SK-N-SH (cell line): ENCODE results near the gene IFI6. TPM values are rescaled to one million over a fixed set of nuclear protein-coding genes. Genes with fewer than 3 reads are reported as not detected.

ENCODE experiments used
- CTCF ChIA-PET: fragments of 300-600, 350-600 bp; formaldehyde crosslinking; extraction: SDS; loops from one replicate; lab custom pipeline; 2021; lab: Yijun Ruan, JAX
- POLR2A ChIA-PET: fragments of 350-600 bp; sonication (Branson Sonifier 250); formaldehyde crosslinking; extraction: SDS; loops from one replicate; lab custom pipeline; 2020; ENCODE audit warnings: antibody characterized with exemption, inconsistent platforms; lab: Yijun Ruan, JAX
- DNase-seq: peaks from one replicate; pipeline ENCODE4 v3.0.0; 2012
- H2AFZ ChIP-seq: fragments of 200-600 bp; sonication (generic); 2 replicates; pipeline ENCODE4 v1.8.1; 2016; ENCODE audit warnings: antibody characterized with exemption, mild to moderate bottlenecking, low read depth
- H3F3A ChIP-seq: fragments of 200-600 bp; sonication (generic); replicated peaks from 2 replicates; pipeline ENCODE3; 2016; ENCODE audit warnings: antibody characterized with exemption, mild to moderate bottlenecking; ENCODE audit not compliant: insufficient read depth
- H3K27ac ChIP-seq, 2 experiments: fragments of 200-500 bp in 1 of 2; fragments of 200-600 bp in 1 of 2; sonication (Bioruptor generic) in 1 of 2; sonication (generic), shearing (Covaris generic) in 1 of 2; 2 replicates each; pipeline versions ENCODE4 v1.5.1 to v1.6.1; 2014 to 2016; ENCODE audit warnings: low read depth in 2 of 2, inconsistent platforms in 1 of 2, low read length in 1 of 2, mild to moderate bottlenecking in 1 of 2, mixed read lengths in 1 of 2
- H3K27me3 ChIP-seq: fragments of 200-600 bp; sonication (generic), shearing (Covaris generic); 2 replicates; pipeline ENCODE4 v1.6.1; 2016; ENCODE audit warnings: mixed run types; ENCODE audit not compliant: insufficient read depth
- H3K36me3 ChIP-seq, 2 experiments: fragments of 200-500 bp in 1 of 2; fragments of 200-600 bp in 1 of 2; sonication (Bioruptor generic) in 1 of 2; sonication (generic) in 1 of 2; replicated peaks in 1 of 2; 2 replicates each; pipeline versions ENCODE3 to v1.5.1; 2014 to 2016; ENCODE audit warnings: low read length in 1 of 2, mild to moderate bottlenecking in 1 of 2; ENCODE audit not compliant: insufficient read depth in 2 of 2, control insufficient read depth in 1 of 2
- H3K4me1 ChIP-seq, 2 experiments: fragments of 200-500 bp in 1 of 2; fragments of 200-600 bp in 1 of 2; sonication (Bioruptor generic) in 1 of 2; sonication (generic), shearing (Covaris generic) in 1 of 2; 2 replicates each; pipeline versions ENCODE4 v1.5.1 to v1.6.1; 2014 to 2016; ENCODE audit warnings: low read depth in 1 of 2, low read length in 1 of 2, mixed run types in 1 of 2; ENCODE audit not compliant: insufficient read depth in 2 of 2, control insufficient read depth in 1 of 2
- H3K4me2 ChIP-seq: fragments of 200-600 bp; sonication (generic), shearing (Covaris generic); 2 replicates; pipeline ENCODE4 v1.6.1; 2017; ENCODE audit warnings: mixed run types
- H3K4me3 ChIP-seq, 2 experiments: fragments of 200-500 bp in 1 of 2; fragments of 200-600 bp in 1 of 2; sonication (Bioruptor generic) in 1 of 2; sonication (generic), shearing (Covaris generic) in 1 of 2; 2 replicates each; pipeline versions ENCODE4 v1.5.1 to v1.8.1; 2014 to 2016; ENCODE audit warnings: low read depth in 2 of 2, inconsistent platforms in 1 of 2, low read length in 1 of 2, mild to moderate bottlenecking in 1 of 2, mixed read lengths in 1 of 2, moderate library complexity in 1 of 2
- H3K79me2 ChIP-seq: fragments of 200-600 bp; sonication (generic); 2 replicates; pipeline ENCODE4 v1.8.1; 2017; ENCODE audit warnings: mild to moderate bottlenecking; ENCODE audit not compliant: insufficient read depth
- H3K9ac ChIP-seq: fragments of 200-600 bp; sonication (generic); 2 replicates; pipeline ENCODE4 v1.6.1; 2017; ENCODE audit warnings: mixed run types
- H3K9me2 ChIP-seq: fragments of 200-600 bp; sonication (generic); 2 replicates; pipeline ENCODE4 v1.6.1; 2017; ENCODE audit warnings: mixed run types
- H3K9me3 ChIP-seq: fragments of 200-600 bp; sonication (generic); 2 replicates; pipeline ENCODE4 v1.6.1; 2017; ENCODE audit warnings: mixed run types, mild to moderate bottlenecking, moderate library complexity
- H4K20me1 ChIP-seq: fragments of 200-600 bp; sonication (generic); 2 replicates; pipeline ENCODE4 v1.6.1; 2017; ENCODE audit warnings: mild to moderate bottlenecking, mixed run types; ENCODE audit not compliant: insufficient read depth
- RFX5 ChIP-seq: IDR thresholded peaks from 2 replicates; pipeline ENCODE4 v1.6.1; 2012; ENCODE audit warnings: mild to moderate bottlenecking, improper control_type of control experiment, low read length
- WGBS: methylation state at CpG from one replicate; pipeline ENCODE4 v1.1.6; 2017; ENCODE audit warnings: low lambda C conversion rate; 5-methylcytosine and 5-hydroxymethylcytosine counted together
- polyA plus RNA-seq, 3 experiments: library from polyadenylated mRNA; depleted of rRNA; stranded (reverse); fragments of >200 nt; gene quantifications; 2 replicates each; pipeline ENCODE4 v1.2.3, GENCODE V29; 2012
- small RNA-seq, 7 experiments: library from RNA; depleted of rRNA; stranded (forward); fragments of <200 nt; gene quantifications; one replicate each; pipeline ENCODE3, GENCODE V24; 2012

The IFI6 gene
- polyA plus RNA-seq, 1 of the 3 experiments (the other 2 are of a cell fraction): 35.6 TPM

- CTCF ChIA-PET: interaction anchor here (1.2 to 27.7 kb wide), 5 partner anchors 9 to 221 kb away, joined by 3 to 603 read pairs (median 67); partner anchors contain the start of genes AHDC1 and IFI6
- TF ChIP-seq RFX5: no peak
- POLR2A ChIA-PET: no interaction called here
Measured at GRCh38 chr1:27616441-27616840, 55.6 kb downstream of the IFI6 start.

More at GRCh38 chr1:27616441-27616840, 55.6 kb downstream of the IFI6 start:
- no peaks in the 10 kb centered on the region for H3F3A ChIP-seq
- no peaks in the 10 kb centered on the region for H3K9me3 ChIP-seq
- H3K4me2 ChIP-seq: no peak overlapping the region
- H3K27ac ChIP-seq: no peak overlapping the region
- H3K27me3 ChIP-seq: no peaks in the 10 kb centered on the region
- H3K79me2 ChIP-seq: no peaks in the 10 kb centered on the region
- DNase-seq: no peak
- H4K20me1 ChIP-seq: no peaks in the 10 kb centered on the region
- H2AFZ ChIP-seq: no peak overlapping the region
- H3K4me3 ChIP-seq: no peak overlapping the region
- no peak overlapping the region for H3K9ac ChIP-seq
- H3K4me1 ChIP-seq: peaks cover under 1 to 7% of the 10 kb centered on the region in 2 experiments; a peak in 1 of 4 replicates
- H3K9me2 ChIP-seq: no peaks in the 10 kb centered on the region
- 100% methylated on average over 2 of the region's 2 CpGs for WGBS
- H3K36me3 ChIP-seq: no peaks in the 10 kb centered on the region

Small RNA genes within 50 kb of the gene (small RNA-seq; reads per million reads assigned to genes)
- gene AL031729.1 (0 reads per million in 7 experiments), gene RNU6-424P (0 reads per million in 7 experiments), gene RNU6-949P (0 reads per million in 7 experiments)

Other genes starting within 250 kb of the IFI6 start
- gene WASF2, start 182.0 kb downstream of the IFI6 start, polyA plus RNA-seq (2012; rRNA removed): 23.0 and 27.1 TPM in 2 replicates
- 3.1 and 8.5 TPM in 2 replicates for gene AHDC1, start 68.0 kb downstream of the IFI6 start, polyA plus RNA-seq (2012; rRNA removed)
- gene FGR, start 37.0 kb downstream of the IFI6 start, polyA plus RNA-seq (2012; rRNA removed): not detected in 2 replicates
- gene FAM76A, start 53.8 kb upstream of the IFI6 start, polyA plus RNA-seq (2012; rRNA removed): 2.9 and 4.2 TPM in 2 replicates
- 12.4 and 12.9 TPM in 2 replicates for gene STX12, start 101.0 kb upstream of the IFI6 start, polyA plus RNA-seq (2012; rRNA removed)
- 41.8 and 55.4 TPM in 2 replicates for gene PPP1R8, start 158.6 kb upstream of the IFI6 start, polyA plus RNA-seq (2012; rRNA removed)
- 4.1 and 4.9 TPM in 2 replicates for gene THEMIS2, start 200.4 kb upstream of the IFI6 start, polyA plus RNA-seq (2012; rRNA removed)
- 39.8 and 39.9 TPM in 2 replicates for gene RPA2, start 242.4 kb upstream of the IFI6 start, polyA plus RNA-seq (2012; rRNA removed)